AG08395 (cell line): ENCODE results near the gene ZNF668.
"Not testable (repeated sequence)": the region's sequence is repeated elsewhere in the genome, so short reads cannot be mapped to it uniquely, and the experiment has no call there.

ENCODE experiments used
- DNase-seq: peaks from one replicate; pipeline ENCODE4 v3.0.0; 2012; ENCODE audit warnings: mixed read lengths, low spot score

Gene ZNF668

GRCh38 chr16:31100876-31101641 lies 27.0 kb upstream of the ZNF668 start:
- DNase-seq: not testable (repeated sequence)

DNA sequence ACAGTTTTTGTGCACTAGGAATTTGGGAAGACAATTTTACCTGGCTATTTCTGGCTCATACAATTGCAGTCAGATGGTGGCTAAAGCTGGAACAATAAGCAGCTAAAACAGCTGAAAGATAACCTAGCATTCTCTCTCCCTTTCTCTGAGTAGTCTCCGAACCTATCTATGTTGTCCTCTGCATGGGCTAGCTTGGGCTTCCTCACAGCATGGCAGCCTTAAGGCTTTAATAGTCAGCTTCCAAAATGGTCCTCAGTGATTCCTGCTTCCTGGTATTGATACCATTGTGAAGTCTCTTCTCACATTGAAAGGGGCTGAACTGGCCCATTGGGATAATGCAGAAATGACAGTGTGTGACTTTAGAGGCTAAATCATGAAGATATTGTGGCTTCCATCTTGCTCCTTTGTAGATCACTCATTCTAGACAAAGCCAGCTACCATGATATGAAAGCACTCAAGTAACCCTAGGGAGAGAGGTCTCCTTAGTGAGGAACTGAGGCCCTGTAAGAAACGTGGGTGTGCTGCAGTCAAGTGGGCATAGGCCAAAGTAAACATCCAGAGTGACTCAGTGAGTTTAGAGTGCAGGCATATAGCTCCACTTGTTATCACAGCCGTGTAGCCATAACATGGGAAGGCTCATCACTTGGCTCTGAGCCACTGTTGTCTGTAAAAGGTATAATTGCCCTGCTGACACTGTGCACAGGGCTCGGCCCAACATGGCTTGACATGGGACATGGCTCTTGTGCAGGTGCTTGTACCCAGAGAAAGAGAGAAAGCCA lies 26.0 kb upstream of the ZNF668 start:
- no peak for DNase-seq

DNA sequence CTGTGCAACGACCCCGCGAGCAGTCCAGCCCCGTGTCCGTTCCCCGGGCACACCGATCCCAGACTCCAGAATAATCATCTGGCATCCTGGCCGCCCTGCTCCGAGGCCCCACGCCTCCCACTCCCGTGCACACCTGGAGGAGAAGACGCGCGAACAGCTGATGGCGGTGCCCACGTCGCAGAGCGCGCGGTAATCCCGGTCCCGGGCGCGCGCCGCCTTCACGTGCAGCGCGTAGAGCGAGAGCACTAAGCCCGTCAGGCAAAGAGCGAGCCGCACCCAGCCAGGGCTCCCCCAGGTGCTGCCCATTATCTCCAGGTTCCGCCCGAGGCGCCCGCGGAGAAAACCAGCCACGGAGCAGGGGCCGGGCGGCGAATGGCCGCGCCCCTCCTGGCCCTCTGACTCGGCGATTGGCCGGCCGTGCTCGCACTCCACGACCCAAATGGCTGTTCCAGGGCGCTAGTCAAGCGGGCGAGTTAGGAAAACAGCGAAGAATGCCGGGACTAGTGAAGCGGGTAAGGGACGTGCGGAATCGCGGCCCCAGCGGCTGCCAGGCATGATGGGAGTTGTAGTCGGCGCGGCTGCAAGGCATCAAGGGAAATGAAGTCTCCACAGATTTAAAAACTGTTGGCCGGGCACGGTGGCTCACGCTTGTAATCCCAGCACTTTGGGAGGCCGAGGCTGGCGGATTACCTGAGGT lies 20.5 kb upstream of the ZNF668 start, which contains the start of gene VKORC1:
TSS of gene VKORC1 (minus strand) at position 374 of the 697 bp plus-strand sequence. CDS start at position 306, 68 bp downstream.
- DNase-seq: peak; percentile 97

GRCh38 chr16:31094088-31094423 lies 20.0 kb upstream of the ZNF668 start:
- no peak for DNase-seq

GRCh38 chr16:31093132-31093703 lies 19.2 kb upstream of the ZNF668 start:
- DNase-seq: peak; percentile 56

GRCh38 chr16:31092330-31092729 lies 18.3 kb upstream of the ZNF668 start:
- no peak for DNase-seq

DNA sequence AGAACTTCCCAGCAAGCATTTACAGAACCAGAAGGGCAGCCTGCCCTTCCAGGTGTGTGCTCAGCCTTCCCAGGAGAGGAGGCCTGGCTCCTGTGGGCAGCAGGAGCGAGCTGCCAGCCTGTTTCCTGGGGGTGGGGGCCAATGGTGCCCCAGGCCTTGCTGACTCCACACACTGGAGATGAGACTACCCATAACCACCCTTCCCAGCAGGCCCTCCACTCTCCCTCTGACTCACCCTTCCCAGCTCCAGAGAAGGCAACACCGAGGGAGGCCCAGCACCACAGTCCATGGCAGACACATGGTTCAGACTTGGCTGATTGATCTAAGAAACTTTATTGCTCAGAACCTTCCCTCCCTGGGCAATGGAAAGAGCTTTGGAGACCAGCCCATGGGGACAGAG lies 16.5 kb upstream of the ZNF668 start:
- peak; percentile 56 for DNase-seq

- no peak for DNase-seq
These were observed 15.2 kb upstream of the ZNF668 start for GRCh38 chr16:31089199-31089598.

DNA sequence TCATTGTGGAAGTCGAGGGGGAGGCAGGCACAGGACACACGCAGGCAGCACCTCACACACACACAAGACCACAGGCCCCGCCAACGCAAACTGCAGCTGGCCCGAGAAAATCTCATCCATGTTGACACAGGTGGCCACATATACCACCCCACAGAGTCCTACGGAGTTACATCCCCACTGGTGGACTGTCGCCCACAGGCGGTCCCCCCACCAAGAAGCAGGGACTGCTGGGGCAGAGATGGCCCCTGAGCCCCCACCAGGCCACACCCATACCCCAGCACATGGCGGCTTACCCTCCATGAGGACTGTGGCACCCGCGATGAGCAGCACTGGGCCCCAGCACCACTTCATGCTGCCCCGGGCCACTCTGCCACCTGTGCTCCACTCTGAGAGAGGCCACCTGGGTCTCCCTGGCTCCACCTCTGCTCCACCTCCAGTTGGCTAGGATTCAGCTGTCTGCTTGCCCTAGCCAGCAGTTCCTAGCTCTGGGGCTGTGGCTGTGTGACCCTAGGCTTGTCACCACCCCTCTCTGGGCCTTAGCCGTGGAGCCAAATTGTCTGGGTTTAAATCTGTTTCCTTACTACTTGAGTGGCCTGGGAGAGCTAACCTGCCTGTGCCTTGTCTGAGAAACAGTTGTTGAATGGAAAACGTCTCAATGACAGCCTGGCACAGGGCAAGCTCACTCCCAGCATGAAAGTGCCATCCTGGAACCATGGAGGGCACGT lies 14.6 kb upstream of the ZNF668 start, which contains the start of gene PRSS53:
TSS of gene PRSS53 (minus strand) at position 485 of the 725 bp plus-strand sequence. CDS start at position 351, 134 bp downstream.
- no peak for DNase-seq

DNA sequence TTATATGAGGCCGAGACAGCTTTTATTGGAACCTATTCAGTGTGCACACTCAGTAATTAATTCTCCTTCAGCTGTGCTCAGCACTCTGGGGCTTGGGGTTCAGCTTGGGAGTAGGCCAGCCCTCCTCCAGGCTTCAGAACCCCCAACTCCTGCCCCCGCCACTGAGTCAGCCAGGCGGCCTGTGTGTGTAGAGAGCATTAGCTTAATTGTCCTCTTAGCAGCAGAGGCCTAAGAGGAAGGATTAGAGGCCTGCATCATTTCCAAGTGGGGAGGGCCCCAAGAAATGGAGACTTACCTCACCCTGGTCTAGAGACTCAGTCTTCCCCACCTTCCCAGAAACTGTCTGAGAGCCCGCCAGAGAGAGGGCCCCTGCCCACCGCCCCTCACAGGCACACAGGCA lies 13.9 kb upstream of the ZNF668 start:
- no peak for DNase-seq

DNA sequence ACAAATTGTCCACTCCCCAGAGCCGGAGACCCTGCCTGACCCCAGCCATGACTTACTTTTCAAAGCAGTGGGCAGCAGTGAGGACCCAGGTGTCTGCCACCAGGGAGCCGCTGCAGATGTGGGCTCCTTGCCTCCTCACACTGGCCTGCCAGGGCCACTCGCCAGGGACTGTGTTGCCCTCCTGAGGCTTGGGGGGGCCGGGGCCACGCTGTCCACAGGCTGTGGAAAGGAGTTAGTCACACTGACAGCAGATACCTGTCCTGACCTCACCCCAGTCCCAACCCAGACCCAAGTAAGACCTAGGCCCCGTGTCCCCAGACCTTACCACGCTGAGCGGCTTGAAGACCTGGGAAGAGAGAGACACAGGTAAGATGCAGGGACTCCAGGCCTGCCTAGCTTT lies 13.4 kb upstream of the ZNF668 start:
- DNase-seq: no peak

DNA sequence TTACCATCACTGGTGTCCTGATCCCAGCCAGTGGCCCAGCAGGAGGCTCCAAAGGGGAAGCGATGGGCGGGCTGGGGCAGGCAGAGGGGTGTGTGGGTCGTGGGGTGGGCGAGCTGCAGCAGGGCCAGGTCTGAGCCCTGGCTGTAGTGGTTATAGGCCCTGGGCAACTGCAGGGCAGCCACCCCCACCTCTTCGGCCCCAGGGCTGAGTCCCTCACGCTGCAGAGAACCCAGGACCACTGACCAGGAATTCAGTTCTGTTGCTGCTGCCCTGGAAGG lies 12.5 kb upstream of the ZNF668 start:
- DNase-seq: no peak

GRCh38 chr16:31085873-31086628 lies 12.0 kb upstream of the ZNF668 start:
- DNase-seq: no peak

- no peak for DNase-seq
These were observed 11.4 kb upstream of the ZNF668 start for GRCh38 chr16:31085411-31085810.

DNA sequence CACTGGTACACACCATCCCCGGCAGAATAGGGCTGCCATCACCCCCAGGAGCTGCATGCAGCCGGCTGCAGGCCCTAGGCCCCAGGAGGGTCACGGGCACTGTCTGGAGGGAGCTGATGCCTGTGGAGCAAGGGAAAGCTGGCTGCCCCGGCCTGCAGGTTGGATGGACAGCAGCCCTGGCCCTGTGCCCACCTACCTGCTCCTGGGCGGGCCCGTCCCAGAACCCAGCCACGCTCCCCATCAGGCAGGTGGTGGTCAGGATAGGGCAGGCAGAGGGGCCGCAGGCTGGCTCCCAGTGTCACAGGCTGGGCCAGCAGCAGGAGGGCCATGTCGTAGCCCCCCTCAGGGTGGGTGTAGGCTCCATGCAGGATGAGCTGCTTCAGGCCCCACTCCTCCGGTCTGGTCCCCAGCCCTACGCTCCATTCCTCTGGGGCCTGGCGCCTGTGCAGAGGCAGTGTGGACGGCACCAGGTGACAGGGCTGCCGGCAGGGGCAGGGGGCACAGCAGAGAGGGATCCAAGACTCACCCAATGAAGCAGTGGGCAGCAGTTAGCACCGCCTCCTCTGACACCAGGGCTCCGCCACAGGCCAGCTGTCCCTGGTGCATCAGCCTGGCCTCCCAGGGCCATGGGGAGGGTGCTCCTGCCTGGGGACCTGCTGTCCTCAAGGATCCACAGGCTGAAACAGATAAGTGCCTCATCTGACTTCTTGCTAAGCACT lies 10.7 kb upstream of the ZNF668 start:
- no peak for DNase-seq

GRCh38 chr16:31083981-31084380 lies 9.9 kb upstream of the ZNF668 start:
- DNase-seq: no peak

DNA sequence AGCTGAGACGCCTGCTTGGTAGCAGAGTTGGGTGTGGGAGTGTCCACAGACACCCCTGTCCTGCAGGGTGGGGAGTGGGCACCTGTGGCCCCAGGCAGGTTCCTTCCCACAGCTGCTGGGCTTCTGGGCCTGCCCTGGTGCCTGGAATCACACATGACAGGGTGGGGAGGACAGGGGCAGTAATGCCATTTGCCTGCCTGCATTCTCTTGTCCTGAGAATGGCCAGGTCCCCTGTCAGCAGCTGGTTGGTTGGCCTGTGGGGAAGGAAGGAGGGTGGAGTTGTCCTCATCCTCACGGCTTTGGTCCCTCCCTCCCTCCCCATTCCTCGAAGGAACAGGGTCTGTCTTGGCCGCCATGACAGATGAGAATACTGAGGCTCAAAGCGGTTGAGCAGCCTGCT lies 9.5 kb upstream of the ZNF668 start:
- no peak for DNase-seq

- DNase-seq: no peak
These were observed 9.0 kb upstream of the ZNF668 start for GRCh38 chr16:31083081-31083480.

DNA sequence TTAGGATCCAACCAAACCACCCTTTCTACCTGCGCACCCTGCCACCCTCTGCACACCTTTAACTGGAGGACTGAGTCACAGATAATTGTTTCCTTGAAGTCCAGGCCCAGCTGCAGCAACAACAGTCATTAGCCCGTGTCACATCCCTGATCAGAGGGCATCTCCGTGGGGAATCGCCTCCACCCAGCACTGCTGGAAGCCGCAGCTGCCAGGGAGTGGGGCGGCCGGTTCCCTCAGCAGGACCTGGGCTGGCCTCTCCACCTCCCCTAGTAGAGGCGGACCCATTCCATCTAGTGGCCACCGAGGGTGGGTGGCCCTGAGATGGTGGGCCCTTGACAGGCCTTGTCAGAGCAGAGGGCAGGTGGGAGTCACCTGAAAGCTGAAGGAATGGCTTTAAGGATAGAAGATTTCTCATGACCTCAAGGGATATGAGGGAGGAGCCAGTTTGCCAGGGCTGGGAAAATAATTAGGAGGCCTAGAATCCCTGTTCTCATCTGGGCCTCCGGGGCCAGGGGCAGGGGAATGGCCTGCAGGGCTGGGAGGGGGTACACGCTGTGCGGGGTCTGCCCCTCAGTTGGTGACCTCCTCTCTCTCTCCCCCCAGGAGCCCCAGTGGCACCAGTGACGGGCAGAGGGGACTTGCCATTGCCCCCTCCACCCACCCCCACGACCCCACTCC lies 8.5 kb upstream of the ZNF668 start:
- no peak for DNase-seq
